ENCODE measurements around the gene UBXN7.
"Not testable (repeated sequence)": the region's sequence is repeated elsewhere in the genome, so short reads cannot be mapped to it uniquely, and the experiment has no call there.

The UBXN7 gene

GRCh38 chr3:196431181-196432136 is 768 bp downstream of the UBXN7 start:
- TF ChIP-seq ZNF274 (IDR thresholded peaks at IDR 0.05; ENCODE audit: low read depth, low read length), result no peak
- peak overlapping the region; percentile 87 for H3K4me3 ChIP-seq (ENCODE audit: low read length)

DNA sequence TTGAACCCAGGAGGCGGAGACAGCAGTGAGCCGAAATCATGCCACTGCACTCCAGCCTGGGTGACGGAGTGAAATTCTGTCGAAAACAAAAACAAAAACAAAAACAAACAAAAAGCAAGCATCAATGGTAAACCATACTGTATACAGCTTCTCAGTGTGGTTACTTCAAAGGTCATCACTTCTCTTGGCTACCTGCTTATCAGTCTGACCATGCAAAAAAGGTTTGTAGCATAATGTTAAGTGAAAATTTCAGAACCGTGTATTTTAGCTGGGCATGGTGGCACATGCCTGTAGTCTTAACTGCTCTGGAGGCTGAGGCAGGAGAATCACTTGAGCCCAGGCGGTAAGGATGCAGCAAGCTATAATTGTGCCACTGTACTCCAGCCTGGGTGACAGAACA is 4.2 kb downstream of the UBXN7 start:
- H3K4me3 ChIP-seq (ENCODE audit: low read length), result no peak overlapping the region

DNA sequence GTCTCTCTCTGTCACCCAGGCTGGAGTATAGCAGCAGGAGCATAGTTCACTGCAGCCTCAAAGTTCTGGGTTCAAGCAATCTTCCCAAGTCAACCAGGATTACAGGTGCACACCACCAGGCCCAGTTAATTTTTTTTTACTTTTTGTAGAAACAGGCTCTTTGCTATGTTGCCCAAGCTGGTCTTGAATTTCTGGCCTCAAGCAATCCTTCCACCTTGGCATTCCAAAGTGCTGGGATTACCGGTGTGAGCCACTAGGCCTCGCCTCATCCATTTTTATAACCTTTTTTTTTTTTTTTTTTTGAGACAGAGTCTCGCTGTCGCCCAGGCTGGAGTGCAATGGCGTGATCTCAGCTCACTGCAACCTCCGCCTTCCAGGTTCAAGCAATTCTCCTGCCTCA is 7.8 kb downstream of the UBXN7 start:
- H3K4me3 ChIP-seq (ENCODE audit: low read length), result not testable (repeated sequence)

More for the DNA sequence above, 4.2 kb downstream of the UBXN7 start:
- no peak for TF ChIP-seq ZNF274 (IDR thresholded peaks at IDR 0.05; ENCODE audit: low read depth, low read length)

GRCh38 chr3:196423044-196423781 is 9.0 kb downstream of the UBXN7 start:
- no peak overlapping the region for H3K4me3 ChIP-seq (ENCODE audit: low read length)
- TF ChIP-seq ZNF274 (IDR thresholded peaks at IDR 0.05; ENCODE audit: low read depth, low read length), result no peak

DNA sequence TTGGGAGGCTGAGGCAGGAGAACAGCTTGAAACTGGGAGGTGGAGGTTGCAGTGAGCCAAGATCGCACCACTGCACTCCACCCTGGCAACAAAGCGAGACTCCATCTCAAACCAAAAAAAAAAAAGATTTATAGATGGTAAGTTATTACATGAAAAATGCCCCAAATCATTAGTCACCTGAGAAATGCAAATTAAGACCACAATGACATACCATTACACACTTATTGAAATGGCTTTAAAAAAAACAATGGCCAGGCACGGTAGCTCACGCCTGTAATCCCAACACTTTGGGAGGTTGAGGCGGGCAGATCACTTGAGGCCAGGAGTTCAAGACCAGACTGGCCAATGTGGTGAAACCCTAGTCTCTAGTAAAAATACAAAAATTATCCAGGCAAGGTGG is 10.6 kb downstream of the UBXN7 start:
- not testable (repeated sequence) for H3K4me3 ChIP-seq (ENCODE audit: low read length)

GRCh38 chr3:196419386-196419785 is 12.8 kb downstream of the UBXN7 start:
- H3K4me3 ChIP-seq (ENCODE audit: low read length), result no peak overlapping the region
- no peak for TF ChIP-seq ZNF274 (IDR thresholded peaks at IDR 0.05; ENCODE audit: low read depth, low read length)

DNA sequence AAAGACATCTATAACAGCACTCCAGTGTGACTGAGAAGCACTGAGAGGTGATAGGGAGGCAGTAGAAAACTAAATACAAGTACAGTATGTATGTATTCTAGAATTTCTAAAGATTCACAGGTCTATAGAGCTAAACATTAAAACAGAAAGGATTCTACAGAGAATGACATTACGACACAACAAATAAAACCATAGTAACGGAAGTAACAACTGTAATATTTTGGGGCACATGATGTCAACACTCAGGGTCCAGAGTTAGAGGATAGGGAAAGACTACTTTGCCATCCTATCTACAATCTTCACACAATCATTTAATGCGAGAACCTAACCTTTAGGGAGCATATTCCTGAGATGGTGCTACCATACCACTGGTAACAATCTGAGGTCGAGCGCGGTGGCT is 13.6 kb downstream of the UBXN7 start:
- TF ChIP-seq ZNF274 (IDR thresholded peaks at IDR 0.05; ENCODE audit: low read depth, low read length), result no peak
- H3K4me3 ChIP-seq (ENCODE audit: low read length), result no peak overlapping the region

DNA sequence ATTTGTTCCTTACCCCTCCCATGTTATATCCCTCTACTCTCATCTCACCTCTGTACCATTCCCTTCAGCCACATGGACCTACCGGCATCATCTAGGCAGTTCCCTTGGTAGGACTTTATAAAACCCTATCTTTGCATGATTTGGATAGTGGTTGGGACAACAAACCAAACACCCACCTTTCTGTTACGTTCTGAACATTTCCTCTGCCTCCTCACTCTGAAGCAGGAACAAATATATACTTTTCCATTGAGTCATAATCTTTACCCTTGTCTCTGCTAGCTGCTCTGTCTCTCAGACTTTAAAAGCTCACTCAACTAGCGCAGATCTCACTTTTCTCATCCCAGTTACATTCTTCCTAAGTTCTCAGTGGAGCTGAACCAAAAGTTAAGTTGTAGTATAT is 17.8 kb downstream of the UBXN7 start:
- H3K4me3 ChIP-seq (ENCODE audit: low read length), result no peak overlapping the region
- TF ChIP-seq ZNF274 (IDR thresholded peaks at IDR 0.05; ENCODE audit: low read depth, low read length), result no peak

DNA sequence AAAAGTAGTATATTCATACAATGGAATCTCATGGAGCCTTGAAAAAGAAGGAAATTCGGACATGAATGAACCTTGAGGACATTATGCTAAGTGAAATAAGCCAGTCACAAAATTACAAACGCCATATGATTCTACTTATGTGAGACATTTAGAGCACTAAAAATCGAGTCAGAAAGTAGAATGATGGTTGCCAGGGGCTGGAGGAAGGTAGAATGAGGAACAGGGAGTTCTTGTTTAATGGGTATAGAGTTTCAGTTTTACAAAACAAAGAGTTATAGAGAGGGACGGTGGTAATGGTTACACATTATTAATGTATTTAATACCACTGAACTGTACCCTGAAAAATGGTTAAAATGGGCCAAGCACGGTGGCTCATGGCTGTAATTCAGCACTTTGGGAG is 19.5 kb downstream of the UBXN7 start:
- H3K4me3 ChIP-seq (ENCODE audit: low read length), result no peak overlapping the region
- no peak for TF ChIP-seq ZNF274 (IDR thresholded peaks at IDR 0.05; ENCODE audit: low read depth, low read length)

DNA sequence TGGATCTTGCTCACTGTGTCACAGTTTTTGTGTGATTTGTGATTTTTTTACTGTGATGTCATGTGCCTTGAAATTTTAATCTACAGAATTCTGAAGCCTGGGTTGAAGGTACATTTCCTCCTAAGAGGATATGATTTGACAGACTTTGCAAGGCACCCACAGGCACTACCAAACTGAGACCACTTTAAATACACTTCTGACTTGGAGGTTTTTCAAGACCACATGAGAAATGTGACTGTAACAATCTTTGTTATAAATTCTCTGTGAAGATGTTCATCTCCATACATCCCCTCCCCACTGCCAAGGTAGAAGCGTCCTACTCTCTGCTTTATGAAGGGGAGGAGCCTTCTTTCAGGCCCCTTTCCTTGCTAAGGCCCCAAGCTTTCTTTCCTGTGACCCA is 22.8 kb downstream of the UBXN7 start:
- no peak overlapping the region for H3K4me3 ChIP-seq (ENCODE audit: low read length)
- TF ChIP-seq ZNF274 (IDR thresholded peaks at IDR 0.05; ENCODE audit: low read depth, low read length), result no peak

DNA sequence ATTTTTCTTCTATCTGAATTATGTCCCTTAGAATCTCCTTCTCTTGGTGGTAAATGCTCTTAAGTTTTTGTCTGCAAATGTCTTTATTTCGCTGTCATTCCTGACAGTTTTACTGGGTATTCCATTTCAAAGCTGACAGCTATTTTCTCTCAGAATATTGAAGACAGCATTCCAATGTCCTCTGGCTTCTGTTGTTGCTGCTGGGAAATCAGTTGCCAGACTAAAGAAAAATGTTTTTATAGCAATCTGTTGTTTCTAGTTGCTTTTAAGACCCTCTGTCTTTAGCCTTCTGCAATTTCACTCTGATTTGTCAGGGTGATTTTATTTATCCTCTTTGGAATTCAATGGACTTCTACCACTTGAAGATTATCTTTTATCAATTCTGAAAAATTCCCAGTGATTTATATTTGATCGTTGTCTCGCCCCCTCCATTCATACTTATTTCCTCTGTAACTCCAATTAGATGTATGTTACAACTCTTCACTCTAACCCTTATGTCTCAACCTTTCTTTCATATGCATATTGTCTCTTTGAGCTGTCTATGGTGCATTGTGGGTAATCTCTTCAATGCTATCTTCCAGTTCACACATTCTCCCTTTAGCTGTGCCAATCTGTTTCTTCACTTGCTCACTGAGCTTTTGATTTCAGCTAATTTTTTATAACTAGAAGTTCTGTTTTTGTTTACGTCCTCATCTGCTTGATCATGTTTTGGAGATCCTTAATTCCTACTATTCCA is 23.5 kb downstream of the UBXN7 start:
- no peak for TF ChIP-seq ZNF274 (IDR thresholded peaks at IDR 0.05; ENCODE audit: low read depth, low read length)
- H3K4me3 ChIP-seq (ENCODE audit: low read length), result no peak overlapping the region

DNA sequence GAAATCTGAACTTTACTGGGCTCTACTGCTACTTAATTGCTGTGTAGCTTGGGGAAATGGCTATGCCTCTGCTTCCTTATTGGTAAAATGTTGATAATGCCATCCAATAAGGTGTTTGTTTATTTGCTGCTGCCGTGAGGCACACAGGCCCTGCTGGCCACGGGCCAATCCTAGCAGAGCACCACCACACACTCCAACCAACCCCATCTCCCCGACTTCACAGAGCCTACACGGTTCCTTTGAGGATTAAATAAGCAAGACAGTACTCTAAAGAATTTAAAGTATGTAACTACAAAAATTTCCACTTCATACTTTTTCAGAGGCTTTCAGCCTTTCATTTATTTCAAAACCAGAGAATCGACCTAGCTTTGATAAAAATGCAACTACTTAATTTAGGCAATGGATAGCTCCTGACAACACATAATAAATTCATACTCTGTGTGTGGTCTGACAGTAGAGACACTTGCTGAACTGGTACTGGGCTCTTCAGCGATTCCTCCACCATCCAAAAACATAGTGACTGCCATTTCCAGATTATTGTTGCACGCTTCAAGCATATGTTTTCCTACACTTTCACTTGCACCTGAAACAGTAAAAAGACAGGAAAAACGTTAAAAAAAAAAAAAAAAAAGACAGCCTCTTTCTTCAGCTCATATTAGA is 25.3 kb downstream of the UBXN7 start:
- no peak overlapping the region for H3K4me3 ChIP-seq (ENCODE audit: low read length)
- TF ChIP-seq ZNF274 (IDR thresholded peaks at IDR 0.05; ENCODE audit: low read depth, low read length), result no peak

DNA sequence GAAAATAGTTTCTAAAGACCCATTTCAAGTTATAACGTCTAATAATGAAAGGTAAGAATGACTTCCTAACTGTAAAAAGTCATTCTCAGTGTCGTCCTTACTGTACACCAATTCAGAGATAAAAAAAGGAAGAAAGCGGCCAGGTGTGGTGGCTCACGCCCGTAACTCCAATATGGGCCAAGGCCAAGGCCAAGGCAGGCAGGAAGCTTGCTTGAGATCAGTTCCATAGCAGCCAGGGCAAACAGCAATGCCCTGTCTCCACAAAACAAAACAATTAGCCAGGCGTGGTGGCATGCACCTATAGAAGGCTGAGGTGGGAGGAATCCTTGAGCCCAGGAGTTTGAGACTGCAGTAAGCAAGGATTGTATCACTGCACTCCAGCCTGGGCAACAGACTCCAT is 31.9 kb downstream of the UBXN7 start:
- no peak overlapping the region for H3K4me3 ChIP-seq (ENCODE audit: low read length)
- TF ChIP-seq ZNF274 (IDR thresholded peaks at IDR 0.05; ENCODE audit: low read depth, low read length), result no peak

- no peak overlapping the region for H3K4me3 ChIP-seq (ENCODE audit: low read length)
- TF ChIP-seq ZNF274 (IDR thresholded peaks at IDR 0.05; ENCODE audit: low read depth, low read length), result no peak
These were observed 32.7 kb downstream of the UBXN7 start for GRCh38 chr3:196399485-196399945.

Measured in GM08714 (cell line).